IPS DF 6.9 (cell line): ENCODE measurements around the gene PFN2.

Experiments used
- DNase-seq: peaks from one replicate; pipeline ENCODE4 v3.0.0-alpha.2; 2013; ENCODE audit warnings: low read depth, low spot score
- H3K27ac ChIP-seq: one replicate; pipeline ENCODE4 v1.5.1; 2013; ENCODE audit warnings: low read length, control low read depth
- H3K27me3 ChIP-seq: 2 replicates; pipeline ENCODE4 v1.6.1; 2013; ENCODE audit warnings: mild to moderate bottlenecking, low read length; ENCODE audit not compliant: control insufficient read depth, insufficient read depth
- H3K36me3 ChIP-seq: 2 replicates; pipeline ENCODE4 v1.6.1; 2013; ENCODE audit warnings: low read length; ENCODE audit not compliant: control insufficient read depth, insufficient read depth
- H3K4me1 ChIP-seq: 2 replicates; pipeline ENCODE4 v1.6.1; 2013; ENCODE audit warnings: low read length; ENCODE audit not compliant: control insufficient read depth, insufficient read depth
- H3K4me3 ChIP-seq: 2 replicates; pipeline ENCODE4 v1.5.1; 2013; ENCODE audit warnings: mild to moderate bottlenecking, low read length
- H3K9me3 ChIP-seq: 2 replicates; pipeline ENCODE4 v1.6.1; 2013; ENCODE audit warnings: low read length, inconsistent platforms; ENCODE audit not compliant: control insufficient read depth, insufficient read depth
- WGBS: extraction: QIAGEN DNeasy Blood & Tissue Kit; methylation state at CpG from one replicate; pipeline ENCODE4 v1.1.7; 2013; ENCODE audit warnings: mixed read lengths, missing lambda C conversion rate; ENCODE audit not compliant: insufficient read length, insufficient coverage; 5-methylcytosine and 5-hydroxymethylcytosine counted together

Gene PFN2

DNA sequence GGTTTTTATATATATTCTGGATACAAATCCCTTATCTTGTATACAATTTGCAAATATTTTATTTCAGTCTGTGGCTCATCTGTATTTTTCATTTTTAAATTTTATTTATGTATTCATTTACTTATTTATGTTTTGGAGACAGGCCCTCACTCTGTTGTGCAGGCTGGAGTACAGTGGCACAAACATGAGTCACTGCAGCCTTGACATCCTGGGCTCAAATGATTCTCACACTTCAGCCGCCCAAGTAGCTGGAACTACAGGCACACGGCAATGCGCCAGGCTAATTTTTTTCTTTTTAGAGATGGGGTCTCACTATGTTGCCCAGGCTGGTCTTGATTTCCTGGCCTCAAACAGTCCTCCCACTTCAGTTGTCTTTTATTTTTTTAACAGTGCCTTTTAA lies 50.6 kb downstream of the PFN2 start:
- no peak overlapping the region for H3K27ac ChIP-seq
- H3K36me3 ChIP-seq = no peaks in the 10 kb centered on the region; the same call in 1 of the 2 replicates
- no CpG with 5 or more reads among the region's 3 CpGs for WGBS
- H3K4me1 ChIP-seq = no peaks in the 10 kb centered on the region
- no peak overlapping the region for H3K4me3 ChIP-seq
- no peaks in the 10 kb centered on the region for H3K9me3 ChIP-seq
- H3K27me3 ChIP-seq = no peaks in the 10 kb centered on the region
- no peak for DNase-seq

DNA sequence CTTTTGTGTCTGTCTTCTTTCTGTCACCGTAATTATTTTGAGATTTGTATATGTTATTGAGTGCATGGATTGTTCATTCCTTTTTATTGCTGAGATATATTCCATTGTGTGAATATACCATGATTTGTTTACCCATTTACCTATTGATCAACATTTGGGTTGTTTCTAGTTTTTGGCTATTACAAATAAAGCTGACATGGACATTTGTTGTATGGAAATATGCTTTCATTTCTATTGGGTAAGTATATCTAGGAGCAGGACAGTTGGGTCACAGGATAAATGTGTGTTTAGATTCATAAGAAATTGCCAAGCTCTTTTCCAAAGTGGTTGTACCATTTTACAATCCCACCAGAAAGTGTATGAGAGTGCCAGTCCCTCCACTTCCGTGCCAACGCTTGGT lies 51.2 kb downstream of the PFN2 start:
- DNase-seq = no peak
- no peaks in the 10 kb centered on the region for H3K27me3 ChIP-seq
- H3K36me3 ChIP-seq = no peaks in the 10 kb centered on the region; the same call in 1 of the 2 replicates
- H3K27ac ChIP-seq = no peak overlapping the region
- H3K9me3 ChIP-seq = no peaks in the 10 kb centered on the region
- whole genome bisulfite sequencing = no CpG with 5 or more reads among the region's 3 CpGs
- H3K4me1 ChIP-seq = no peaks in the 10 kb centered on the region
- no peak overlapping the region for H3K4me3 ChIP-seq

DNA sequence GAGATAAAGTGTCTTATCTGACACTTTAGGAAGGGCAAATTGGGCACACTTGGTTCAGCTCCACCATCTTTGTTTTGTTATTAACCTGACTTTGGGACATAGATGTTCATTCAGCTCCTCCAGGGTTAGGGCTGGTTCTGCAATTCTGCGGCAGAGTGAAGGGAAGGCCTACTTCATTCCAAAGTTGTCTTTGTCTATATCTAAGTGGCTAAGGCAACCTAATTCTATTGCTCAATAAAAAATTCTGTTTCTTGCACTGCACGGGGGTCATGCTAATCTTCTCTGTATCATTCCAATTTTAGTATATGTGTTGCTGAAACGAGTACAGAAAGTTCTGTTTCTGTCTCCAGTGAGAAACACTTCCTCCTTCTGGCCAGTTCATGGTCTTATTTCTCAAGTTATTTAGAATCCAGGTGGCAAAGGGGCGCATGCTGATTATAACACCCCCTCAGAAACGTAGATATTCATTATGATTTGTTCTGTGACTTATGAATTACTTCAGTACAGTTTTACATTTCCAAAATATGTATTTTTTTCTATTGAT lies 53.5 kb downstream of the PFN2 start:
- no peak for DNase-seq
- H3K9me3 ChIP-seq = no peaks in the 10 kb centered on the region
- no peak overlapping the region for H3K4me3 ChIP-seq
- WGBS = no CpG with 5 or more reads among the region's 5 CpGs
- H3K27ac ChIP-seq = no peak overlapping the region
- no peaks in the 10 kb centered on the region for H3K27me3 ChIP-seq
- H3K4me1 ChIP-seq = no peaks in the 10 kb centered on the region
- no peaks in the 10 kb centered on the region; the same call in 1 of the 2 replicates for H3K36me3 ChIP-seq
